Stomach (tissue), 4 donors: ENCODE results near the gene MYL5.

Experiments used
- EP300 ChIP-seq: sonication (generic); formaldehyde crosslinking; IDR thresholded peaks from one replicate; pipeline ENCODE4 v1.6.1; 2017; ENCODE audit warnings: antibody characterized with exemption
- POLR2A ChIP-seq, 4 donors: fragments of 450-650 bp; IDR thresholded peaks; one replicate each; pipeline ENCODE4 v1.6.1; 2016; ENCODE audit warnings: antibody characterized with exemption in 4 of 4, control low read depth in 2 of 4, mild to moderate bottlenecking in 1 of 4, moderate library complexity in 1 of 4
- POLR2AphosphoS5 ChIP-seq, 3 donors: sonication (generic); formaldehyde crosslinking; IDR thresholded peaks; one replicate each; pipeline ENCODE4 v1.6.1; 2016; ENCODE audit warnings: antibody characterized with exemption in 3 of 3
- TF ChIP-seq, protein P1 (sequence below), 7 experiments: fragments of 450-650 bp in 4 of 7; fragments of 200-600 bp in 3 of 7; sonication (generic) in 3 of 7; IDR thresholded peaks; one replicate each; pipeline ENCODE4 v1.5.1; 2016 to 2019; ENCODE audit warnings: antibody characterized with exemption in 7 of 7, control low read depth in 2 of 7, mild to moderate bottlenecking in 1 of 7

DNA sequence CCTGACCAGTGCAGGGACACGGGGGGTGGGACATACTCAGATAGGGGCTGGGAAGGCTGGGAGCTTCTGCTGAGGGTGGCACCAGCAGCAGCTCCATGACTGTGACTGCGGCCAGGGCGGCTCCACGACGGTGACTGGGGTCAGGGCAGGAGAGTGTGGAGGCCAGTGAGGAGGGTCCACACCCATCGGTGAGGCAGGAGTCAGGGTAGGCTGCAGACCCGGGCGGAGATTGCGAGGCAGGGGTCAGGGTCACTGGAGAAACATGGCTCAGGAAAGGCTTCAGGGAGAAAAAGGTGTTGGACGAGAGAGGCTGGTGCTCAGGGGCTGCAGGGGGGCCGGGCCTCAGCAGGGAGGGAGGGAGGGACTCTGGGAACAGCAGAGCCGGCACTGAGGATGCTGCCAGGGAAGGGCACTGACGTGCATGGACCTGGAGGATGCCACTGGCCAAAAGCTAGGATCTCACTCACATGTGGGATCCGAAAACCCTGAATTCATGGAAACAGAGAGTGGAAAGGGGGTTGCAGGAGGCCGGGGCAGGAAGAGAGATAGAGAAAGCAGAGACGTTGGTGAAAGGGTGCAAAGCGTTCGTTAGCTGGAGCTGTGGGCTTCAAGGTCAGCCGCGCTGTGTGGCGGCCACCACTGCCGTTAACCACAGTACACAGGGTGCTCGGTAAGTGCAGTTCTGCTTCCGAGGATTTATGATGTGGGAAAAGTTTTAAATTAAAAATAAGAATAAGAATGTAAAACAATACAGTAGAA is 22.3 kb upstream of the MYL5 start:
- TF ChIP-seq, protein P1, sequence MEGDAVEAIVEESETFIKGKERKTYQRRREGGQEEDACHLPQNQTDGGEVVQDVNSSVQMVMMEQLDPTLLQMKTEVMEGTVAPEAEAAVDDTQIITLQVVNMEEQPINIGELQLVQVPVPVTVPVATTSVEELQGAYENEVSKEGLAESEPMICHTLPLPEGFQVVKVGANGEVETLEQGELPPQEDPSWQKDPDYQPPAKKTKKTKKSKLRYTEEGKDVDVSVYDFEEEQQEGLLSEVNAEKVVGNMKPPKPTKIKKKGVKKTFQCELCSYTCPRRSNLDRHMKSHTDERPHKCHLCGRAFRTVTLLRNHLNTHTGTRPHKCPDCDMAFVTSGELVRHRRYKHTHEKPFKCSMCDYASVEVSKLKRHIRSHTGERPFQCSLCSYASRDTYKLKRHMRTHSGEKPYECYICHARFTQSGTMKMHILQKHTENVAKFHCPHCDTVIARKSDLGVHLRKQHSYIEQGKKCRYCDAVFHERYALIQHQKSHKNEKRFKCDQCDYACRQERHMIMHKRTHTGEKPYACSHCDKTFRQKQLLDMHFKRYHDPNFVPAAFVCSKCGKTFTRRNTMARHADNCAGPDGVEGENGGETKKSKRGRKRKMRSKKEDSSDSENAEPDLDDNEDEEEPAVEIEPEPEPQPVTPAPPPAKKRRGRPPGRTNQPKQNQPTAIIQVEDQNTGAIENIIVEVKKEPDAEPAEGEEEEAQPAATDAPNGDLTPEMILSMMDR (IDR thresholded peaks at IDR 0.05), result no peak
- TF ChIP-seq POLR2A (IDR thresholded peaks at IDR 0.05), result no peak
- no peak for TF ChIP-seq POLR2AphosphoS5 (IDR thresholded peaks at IDR 0.05)
- no peak for TF ChIP-seq EP300
